K562 (cell line): ENCODE results near the gene P2RX1. TPM values are rescaled to one million over a fixed set of nuclear protein-coding genes. Genes with fewer than 3 reads are reported as not detected.

Experiments used
- AFF4 ChIP-seq: sonication (generic); formaldehyde crosslinking; IDR thresholded peaks from 2 replicates; pipeline ENCODE4 v1.8.0; 2023; ENCODE audit warnings: mild to moderate bottlenecking, missing genetic modification reagents
- ARID1B ChIP-seq: fragments of 450-650 bp; IDR thresholded peaks from 2 replicates; pipeline ENCODE4 v1.6.1; 2016; ENCODE audit warnings: antibody characterized with exemption, mild to moderate bottlenecking, inconsistent platforms
- ATF1 ChIP-seq, 2 experiments: fragments of 450-650 bp in 1 of 2; IDR thresholded peaks; 2 replicates each; pipeline ENCODE4 v1.6.1; 2016; ENCODE audit warnings: missing compliant biosample characterization in 1 of 2, missing genetic modification characterization in 1 of 2
- BCL6 ChIP-seq: fragments of 250-450 bp; sonication (Bioruptor Pico); IDR thresholded peaks from 2 replicates; pipeline ENCODE4 v1.4.0; 2020
- HDGF ChIP-seq: fragments of 450-650 bp; IDR thresholded peaks from 2 replicates; pipeline ENCODE4 v1.6.1; 2016
- KAT8 ChIP-seq: fragments of 450-650 bp; IDR thresholded peaks from 2 replicates; pipeline ENCODE4 v1.6.1; 2016; ENCODE audit warnings: low read depth, mild to moderate bottlenecking
- KDM4B ChIP-seq, 2 experiments: fragments of 450-650 bp in 1 of 2; sonication (generic) in 1 of 2; IDR thresholded peaks; 2 replicates each; pipeline ENCODE4 v1.6.1; 2016 to 2017; ENCODE audit warnings: borderline replicate concordance in 2 of 2, antibody characterized with exemption in 1 of 2, low read depth in 1 of 2, mild to moderate bottlenecking in 1 of 2
- KLF13 ChIP-seq: fragments of 450-650 bp; IDR thresholded peaks from 2 replicates; pipeline ENCODE4 v1.6.1; 2016; ENCODE audit warnings: missing genetic modification characterization, low read depth, mild to moderate bottlenecking, missing compliant biosample characterization, moderate library complexity, borderline replicate concordance
- MEIS2 ChIP-seq: fragments of 450-650 bp; IDR thresholded peaks from 2 replicates; pipeline ENCODE4 v1.6.1; 2014; ENCODE audit warnings: mild to moderate bottlenecking; ENCODE audit not compliant: partially characterized antibody
- MIER1 ChIP-seq: fragments of 450-650 bp; IDR thresholded peaks from 2 replicates; pipeline ENCODE4 v1.6.1; 2016; ENCODE audit warnings: antibody characterized with exemption, mild to moderate bottlenecking, low read depth
- MXD1 ChIP-seq: fragments of 250-450 bp; sonication (Bioruptor Pico); IDR thresholded peaks from 2 replicates; pipeline ENCODE4 v1.8.0; 2021; ENCODE audit warnings: borderline replicate concordance, mild to moderate bottlenecking, moderate library complexity; ENCODE audit not compliant: poor library complexity, severe bottlenecking
- MYNN ChIP-seq, 2 experiments: sonication (generic); formaldehyde crosslinking in 1 of 2; IDR thresholded peaks; 2 replicates each; pipeline versions ENCODE4 v1.5.0 to v1.6.1; 2016 to 2020; ENCODE audit warnings: antibody characterized with exemption in 1 of 2, missing genetic modification reagents in 1 of 2
- POLR2AphosphoS2 ChIP-seq: IDR thresholded peaks from 2 replicates; pipeline ENCODE4 v1.6.1; 2012; ENCODE audit warnings: low read length, improper control_type of control experiment
- RAD21 ChIP-seq, 2 experiments: fragments of 250-450 bp in 1 of 2; fragments of 450-650 bp in 1 of 2; sonication (Bioruptor Pico) in 1 of 2; formaldehyde crosslinking in 1 of 2; IDR thresholded peaks in 1 of 2; conservative IDR thresholded peaks in 1 of 2; 2 replicates each; pipeline versions ENCODE4 v1.4.0 to v1.8.0; 2020 to 2022; ENCODE audit warnings: mild to moderate bottlenecking in 2 of 2, moderate library complexity in 1 of 2
- RBM39 ChIP-seq: fragments of 200-400 bp; formaldehyde crosslinking; optimal IDR thresholded peaks from 2 replicates; pipeline ENCODE3; 2018; ENCODE audit warnings: low read depth, low read length
- RHOXF2B ChIP-seq: fragments of 250-450 bp; sonication (Bioruptor Pico); conservative IDR thresholded peaks from 2 replicates; pipeline ENCODE4 v1.5.1; 2021
- TAF15 ChIP-seq: fragments of 200-400 bp; formaldehyde crosslinking; IDR thresholded peaks from 2 replicates; pipeline ENCODE4 v1.6.1; 2017; ENCODE audit warnings: mild to moderate bottlenecking, low read depth, low read length, moderate library complexity
- TFAP4 ChIP-seq: sonication (generic); formaldehyde crosslinking; IDR thresholded peaks from 2 replicates; pipeline ENCODE4 v1.8.0; 2022; ENCODE audit warnings: missing genetic modification reagents, mild to moderate bottlenecking, moderate library complexity, borderline replicate concordance
- ZBTB17 ChIP-seq: fragments of 450-650 bp; formaldehyde crosslinking; IDR thresholded peaks from 2 replicates; pipeline ENCODE4 v1.4.0; 2020; ENCODE audit warnings: mild to moderate bottlenecking
- ZNF444 ChIP-seq: fragments of 250-450 bp; sonication (Bioruptor Pico); IDR thresholded peaks from 2 replicates; pipeline ENCODE4 v1.4.0; 2020; ENCODE audit warnings: mild to moderate bottlenecking, moderate library complexity
- ZNF512 ChIP-seq: IDR thresholded peaks from 2 replicates; pipeline ENCODE4 v1.6.1; 2016; ENCODE audit warnings: missing genetic modification characterization, missing compliant biosample characterization
- ZNF717 ChIP-seq: fragments of 250-450 bp; sonication (Bioruptor Pico); IDR thresholded peaks from 2 replicates; pipeline ENCODE4 v1.5.0; 2021
- polyA plus RNA-seq, 8 experiments: library from polyadenylated mRNA; depleted of rRNA in 4 of 8; stranded (reverse) in 5 of 8; unstranded in 3 of 8; fragments of >200 nt; fragmentation: Nextera tagmentation in 2 of 8; fragmentation: Illumina TruSeq in 1 of 8; extraction: Ambion mirVana in 2 of 8; extraction: Trizol in 1 of 8; gene quantifications; 2 replicates each; pipeline versions ENCODE4 v1.2.1 to v1.2.3, GENCODE V29; 2011 to 2014; ENCODE audit warnings: inconsistent platforms in 1 of 8, missing spikeins in 1 of 8
- total RNA-seq, 7 experiments: library from RNA; depleted of rRNA in 6 of 7; stranded (reverse); fragments of >200 nt in 6 of 7; fragmentation: Illumina TruSeq in 2 of 7; extraction: Trizol in 2 of 7; gene quantifications; 2 replicates each; pipeline versions ENCODE4 v1.2.1 to v1.2.3, GENCODE V29; 2011 to 2021; ENCODE audit warnings: low replicate concordance in 1 of 7

Gene P2RX1
- total and polyA plus RNA-seq, 9 of the 15 experiments (the other 6 are each of a cell fraction or from before 2014, with no cell fraction given) = 0.27 to 20.3 (median 10.3) TPM

GRCh38 chr17:3915995-3916696, at the start of gene P2RX1 (continued):
- TF ChIP-seq MXD1 (CRISPR knock-in tag) (no peak), RAD21 (CRISPR knock-in tag; conservative IDR thresholded peaks at IDR 0.05 in 1 of 2, IDR thresholded peaks at IDR 0.05 in 1 of 2) (peak in 1 of 2 experiments; percentile 2; a peak in 1 of 4 replicates), TAF15 (no peak), TFAP4 (CRISPR knock-in tag) (peak; percentile 74), MIER1 (no peak), POLR2AphosphoS2 (no peak), AFF4 (CRISPR knock-in tag) (no peak), HDGF (no peak), RHOXF2B (no peak), MYNN (IDR thresholded peaks at IDR 0.05) (no peak; the same call in 1 of the 2 replicates), MYNN (CRISPR knock-in tag; IDR thresholded peaks at IDR 0.05) (no peak), ZBTB17 (CRISPR knock-in tag) (no peak), ARID1B (peak; percentile 49; the same call in 1 of the 2 replicates), MEIS2 (peak; percentile 31), ZNF444 (CRISPR knock-in tag) (no peak), KDM4B (IDR thresholded peaks at IDR 0.05; ENCODE audit: borderline replicate concordance in 2 of 2, low read depth in 1 of 2) (0 out of 4 replicates have a peak, but pooled peaks of 1 of the 2 experiments have one; percentile 60), KAT8 (no peak), ZNF717 (no peak), ATF1 (CRISPR knock-in tag; IDR thresholded peaks at IDR 0.05) (no peak), ATF1 (tag; IDR thresholded peaks at IDR 0.05) (peak; percentile 39), KLF13 (no peak), BCL6 (CRISPR knock-in tag) (no peak), RBM39 (no peak), ZNF512 (no peak)
